Right cardiac atrium (tissue), 5 donors: ENCODE measurements around the gene COL4A2. TPM values are rescaled to one million over a fixed set of nuclear protein-coding genes. Genes with fewer than 3 reads are reported as not detected.

Source experiments
- ATAC-seq, 2 donors: fragments of 200-7000 bp; cut with Tn5 transposase; one replicate each; pipeline versions ENCODE4 v1.8.0 to v1.9.1; 2020; ENCODE audit warnings: moderate library complexity in 2 of 2, mild to moderate bottlenecking in 1 of 2
- DNase-seq, 3 donors: peaks; one replicate each; pipeline ENCODE4 v3.0.0-alpha.2; 2020
- H3K27ac ChIP-seq: one replicate; pipeline ENCODE4 v1.5.1; 2013; ENCODE audit warnings: mild to moderate bottlenecking, low read length, control low read depth, moderate library complexity
- H3K27me3 ChIP-seq: one replicate; pipeline ENCODE4 v1.6.1; 2013; ENCODE audit not compliant: control insufficient read depth, insufficient read depth
- H3K4me1 ChIP-seq: one replicate; pipeline ENCODE4 v1.6.1; 2013; ENCODE audit warnings: low read length; ENCODE audit not compliant: control insufficient read depth, insufficient read depth
- H3K4me3 ChIP-seq: one replicate; pipeline ENCODE4 v1.5.1; 2013; ENCODE audit warnings: low read length, control low read depth
- H3K9me3 ChIP-seq: one replicate; pipeline ENCODE4 v1.6.1; 2013; ENCODE audit warnings: low read length; ENCODE audit not compliant: control insufficient read depth
- WGBS: extraction: QIAGEN DNeasy Blood & Tissue Kit; methylation state at CpG from one replicate; pipeline ENCODE4 v1.1.7; 2013; 5-methylcytosine and 5-hydroxymethylcytosine counted together
- intact Hi-C, 4 donors: fragments of 100-400 bp; cut with DNase I; formaldehyde crosslinking; loops; one replicate each; pipeline versions ENCODE4 v1.11.0 to v1.14.0; 2022 to 2023
- polyA plus RNA-seq: library from polyadenylated mRNA; stranded (reverse); fragments of 200-250 nt; gene quantifications from one replicate; pipeline ENCODE4 v1.2.3, GENCODE V29; 2013
- total RNA-seq, 4 donors: library from RNA; stranded (reverse); fragmentation: NEBNext Ultra II Directional; extraction: Animal tissue kit (Norgen Biotek cat#: 25700); gene quantifications; one replicate each; pipeline ENCODE4 v1.2.1, GENCODE V29; 2021
- donor health status: healthy with polysubstance abuse.
- donor health status: DM: no; HTN: yes; CAD: no.
- donor health status: DM: no; HTN: no; CAD: no.
- donor health status: DM: no; HTN: yes; CAD: no; lungs with severe emphysema.
- donor health status: DM: yes; HTN: yes; CAD: no.

Gene COL4A2
- total and polyA plus RNA-seq, 5 donors, result 84.7 to 268 (median 103) TPM

DNA sequence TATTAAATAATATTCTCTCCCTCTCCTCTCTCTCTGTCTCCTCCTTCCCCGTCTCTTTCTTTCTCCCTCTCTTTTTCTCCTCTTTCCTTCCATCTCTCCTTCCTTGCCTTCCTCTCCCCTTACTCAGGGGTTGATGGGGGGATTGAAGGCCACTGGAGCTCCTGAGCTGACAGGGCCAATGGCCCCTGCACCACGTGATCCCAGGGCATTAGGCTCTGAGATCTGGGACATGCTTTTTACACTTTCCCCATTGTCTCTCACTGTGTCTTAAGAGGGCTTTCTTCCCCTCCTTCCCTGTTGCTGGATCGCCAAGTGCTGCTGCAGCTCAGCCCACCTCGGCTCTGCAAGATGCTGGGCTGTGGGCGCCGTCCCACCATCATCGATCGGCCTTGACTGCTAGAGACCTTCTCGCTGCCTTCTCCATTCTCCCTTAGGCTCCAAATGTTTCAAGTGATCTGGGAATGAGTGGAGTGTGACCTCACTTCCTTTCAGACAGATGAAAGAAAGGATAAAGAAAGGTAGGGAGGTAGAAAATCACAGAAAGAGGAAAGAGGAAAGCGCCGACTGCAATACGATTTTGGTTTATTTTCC is 42.3 kb upstream of the COL4A2 start:
- intact Hi-C loops, result no loop called here
- H3K4me3 ChIP-seq, result no peak overlapping the region
- peaks cover 42% of the 10 kb centered on the region for H3K4me1 ChIP-seq
- DNase-seq (no peak), ATAC-seq (no peak)
- WGBS, result 83% methylated on average over 12 of the region's 12 CpGs
- H3K27me3 ChIP-seq, result no peaks in the 10 kb centered on the region
- no peaks in the 10 kb centered on the region for H3K9me3 ChIP-seq
- H3K27ac ChIP-seq, result no peak overlapping the region

GRCh38 chr13:110265341-110265681 is 41.8 kb upstream of the COL4A2 start:
- no peak overlapping the region for H3K4me3 ChIP-seq

DNA sequence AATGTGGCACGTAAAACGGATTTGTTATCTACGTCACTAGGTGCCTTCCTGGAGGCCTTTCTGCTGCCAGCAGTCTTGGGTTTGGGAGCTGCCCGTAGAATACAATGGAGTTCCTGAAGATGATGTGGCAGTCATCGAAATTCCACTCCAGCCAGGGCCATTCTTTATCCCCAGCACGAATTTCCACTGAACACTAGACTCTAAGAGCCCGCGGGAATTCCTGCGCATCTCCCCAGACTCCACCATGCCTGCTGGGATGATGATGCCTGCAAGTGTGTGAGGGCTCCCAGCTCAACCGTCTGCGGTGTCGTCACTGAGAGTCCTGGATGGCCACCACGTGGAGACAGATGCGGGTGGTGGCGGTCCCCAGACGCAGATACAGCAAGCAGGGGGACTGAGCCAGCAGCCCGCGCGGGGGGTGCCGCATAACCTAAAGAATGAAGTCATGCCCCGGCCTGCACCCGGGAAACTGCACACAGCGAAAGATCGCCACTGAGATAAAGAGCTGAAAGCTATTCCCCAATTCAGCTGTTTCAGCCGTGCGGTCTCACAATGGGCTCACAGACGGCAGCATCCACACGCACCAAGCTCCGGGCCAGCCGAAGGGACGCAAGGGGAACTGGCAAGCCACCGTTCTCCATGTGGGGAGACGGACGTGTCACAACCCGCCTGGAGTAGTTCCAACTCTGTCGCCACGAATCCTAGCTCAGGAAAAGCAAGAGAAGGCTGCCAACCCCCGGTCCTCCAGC is 41.2 kb upstream of the COL4A2 start:
- H3K4me3 ChIP-seq, result no peak overlapping the region
- H3K4me1 ChIP-seq, result peaks cover 45% of the 10 kb centered on the region
- intact Hi-C loops, result no loop called here
- no peaks in the 10 kb centered on the region for H3K27me3 ChIP-seq
- peak; percentile 51 to 59 for ATAC-seq
- peak; percentile 88 to 92 (median 91) for DNase-seq
- WGBS, result 39% methylated on average over 38 of the region's 38 CpGs
- H3K27ac ChIP-seq, result peak overlapping the region; percentile 19
- H3K9me3 ChIP-seq, result no peaks in the 10 kb centered on the region

More at GRCh38 chr13:110265341-110265681, 41.8 kb upstream of the COL4A2 start:
- Histone ChIP-seq H3K4me1 (peaks cover 43% of the 10 kb centered on the region), H3K9me3 (no peaks in the 10 kb centered on the region), H3K27me3 (no peaks in the 10 kb centered on the region), H3K27ac (peak overlapping the region; percentile 13)
- ATAC-seq, result peak in 1 of 2 donors; percentile 5
- WGBS, result 68% methylated on average over 6 of the region's 6 CpGs
- intact Hi-C loops, result no loop called here
- no peak for DNase-seq

DNA sequence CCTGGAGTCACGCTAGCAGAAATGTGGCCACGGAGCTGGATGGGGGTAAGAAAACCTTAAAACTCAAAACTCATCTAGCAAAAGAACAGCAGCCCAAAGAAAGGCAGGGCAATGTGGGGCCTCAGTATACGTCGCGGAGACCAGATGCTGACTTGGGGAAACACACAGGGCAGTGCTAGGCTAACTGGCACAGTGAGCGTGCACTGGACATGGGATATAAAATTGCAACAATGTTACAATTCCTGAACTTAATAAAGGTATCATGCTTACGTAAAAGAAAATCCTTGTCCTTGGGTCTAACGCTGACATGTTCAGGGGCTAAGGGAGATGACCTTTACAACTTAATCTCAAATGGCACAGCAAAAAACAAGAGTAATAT is 40.7 kb upstream of the COL4A2 start:
- ATAC-seq (no peak), DNase-seq (no peak)
- Histone ChIP-seq H3K4me1 (peaks cover 50% of the 10 kb centered on the region), H3K27me3 (no peaks in the 10 kb centered on the region), H3K4me3 (no peak overlapping the region), H3K9me3 (no peaks in the 10 kb centered on the region), H3K27ac (no peak overlapping the region)
- intact Hi-C loops, result no loop called here
- WGBS, result 52% methylated on average over 8 of the region's 8 CpGs

DNA sequence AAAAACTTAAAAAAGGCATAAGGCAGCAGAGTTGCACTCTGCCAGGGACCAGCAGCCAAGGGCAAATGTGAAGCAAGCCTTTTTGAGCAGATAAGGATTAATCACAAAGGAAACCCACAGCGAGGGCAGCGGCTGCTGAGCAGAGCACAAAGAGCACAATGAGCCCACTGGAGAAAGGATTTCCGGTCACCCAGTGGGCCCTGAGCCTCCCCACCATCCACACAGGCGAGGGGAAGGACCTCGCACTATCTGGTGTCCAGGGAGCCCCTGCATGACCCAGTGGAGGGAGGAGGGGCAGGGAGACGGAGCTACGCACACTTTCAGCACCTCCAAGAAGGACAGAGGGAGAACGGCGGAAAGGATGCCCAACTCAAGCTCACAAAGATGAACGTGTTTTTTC is 40.1 kb upstream of the COL4A2 start:
- peak; percentile 3 to 24 for ATAC-seq
- intact Hi-C loops, result no loop called here

DNA sequence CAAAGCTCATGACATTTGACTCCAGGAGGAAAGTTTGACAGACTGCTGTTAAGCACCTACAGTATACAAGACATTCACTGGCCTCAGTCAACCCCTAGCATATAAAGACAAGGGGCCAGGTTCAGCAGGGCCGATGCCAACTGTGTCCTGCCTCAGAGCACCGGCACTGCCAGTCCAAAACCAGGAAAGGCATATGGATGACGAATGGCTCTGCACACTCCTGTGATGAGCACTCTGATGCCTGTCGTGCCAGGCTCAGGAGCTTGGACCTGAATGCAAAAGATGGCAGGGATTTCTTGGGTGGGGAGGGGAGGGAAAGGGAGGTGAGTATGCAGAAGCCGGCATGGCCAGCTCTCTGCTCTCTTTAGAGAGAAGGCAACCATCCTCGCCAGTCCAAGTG is 39.0 kb upstream of the COL4A2 start:
- ATAC-seq (no peak), DNase-seq (no peak)
- no peak overlapping the region for H3K27ac ChIP-seq
- H3K9me3 ChIP-seq, result no peaks in the 10 kb centered on the region
- intact Hi-C loops, result no loop called here
- peaks cover 40% of the 10 kb centered on the region for H3K4me1 ChIP-seq
- no peaks in the 10 kb centered on the region for H3K27me3 ChIP-seq
- 57% methylated on average over 6 of the region's 6 CpGs for WGBS
- no peak overlapping the region for H3K4me3 ChIP-seq

More for the DNA sequence above, 40.1 kb upstream of the COL4A2 start:
- H3K4me1 ChIP-seq, result peaks cover 48% of the 10 kb centered on the region
- H3K9me3 ChIP-seq, result no peaks in the 10 kb centered on the region
- no peak overlapping the region for H3K27ac ChIP-seq
- DNase-seq, result peak in 1 of 3 donors; percentile 62
- 44% methylated on average over 10 of the region's 10 CpGs for WGBS
- H3K4me3 ChIP-seq, result no peak overlapping the region
- H3K27me3 ChIP-seq, result no peaks in the 10 kb centered on the region

GRCh38 chr13:110268576-110269185 is 38.4 kb upstream of the COL4A2 start:
- DNase-seq (peak in 1 of 3 donors; percentile 60), ATAC-seq (no peak)
- 71% methylated on average over 16 of the region's 16 CpGs for WGBS
- Histone ChIP-seq H3K4me1 (peaks cover 38% of the 10 kb centered on the region), H3K9me3 (no peaks in the 10 kb centered on the region), H3K4me3 (no peak overlapping the region), H3K27me3 (no peaks in the 10 kb centered on the region), H3K27ac (no peak overlapping the region)
- intact Hi-C loops, result no loop called here

DNA sequence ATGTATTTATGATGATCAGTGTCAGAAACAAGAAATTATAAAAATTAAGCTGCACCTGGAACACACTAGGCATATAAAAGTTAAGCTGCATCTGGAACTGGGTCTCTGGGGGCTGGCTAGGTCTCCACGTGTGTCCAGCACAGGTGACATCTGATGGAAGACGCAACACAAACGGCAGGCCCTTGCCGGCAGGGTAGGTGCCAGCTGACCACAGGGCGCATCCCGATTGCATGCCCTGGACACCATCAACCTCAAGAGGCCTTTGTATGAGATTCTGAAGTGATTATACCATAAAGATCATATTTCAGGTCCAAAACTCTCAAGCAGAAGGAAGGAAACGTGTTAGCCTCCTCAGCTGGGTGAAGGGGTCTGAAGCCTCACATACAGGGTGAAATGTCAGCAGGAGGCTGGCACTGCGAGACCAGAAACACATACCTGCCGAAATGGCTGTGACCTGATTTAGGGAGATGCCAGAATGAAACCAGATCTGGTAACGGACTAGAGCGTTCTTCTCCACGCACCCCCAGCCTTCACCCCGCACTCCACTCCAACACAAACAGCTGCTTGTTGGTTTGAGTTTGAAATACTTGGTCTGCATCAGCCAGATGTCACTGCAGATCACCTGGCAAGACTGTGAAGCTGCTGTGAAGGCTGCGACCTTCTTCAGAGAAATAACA is 37.4 kb upstream of the COL4A2 start:
- 75% methylated on average over 14 of the region's 14 CpGs for WGBS
- ATAC-seq (no peak), DNase-seq (no peak)
- no peaks in the 10 kb centered on the region for H3K9me3 ChIP-seq
- H3K27ac ChIP-seq, result no peak overlapping the region
- intact Hi-C loops, result no loop called here
- H3K4me1 ChIP-seq, result peaks cover 36% of the 10 kb centered on the region
- H3K27me3 ChIP-seq, result no peaks in the 10 kb centered on the region
- H3K4me3 ChIP-seq, result no peak overlapping the region

- intact Hi-C loops, result no loop called here
- ATAC-seq (no peak), DNase-seq (no peak)
- H3K4me3 ChIP-seq, result no peak overlapping the region
- peaks cover 31% of the 10 kb centered on the region for H3K4me1 ChIP-seq
- H3K27ac ChIP-seq, result peak overlapping the region; percentile 33
- no peaks in the 10 kb centered on the region for H3K27me3 ChIP-seq
- H3K9me3 ChIP-seq, result no peaks in the 10 kb centered on the region
- WGBS, result 84% methylated on average over 7 of the region's 7 CpGs
Measured at GRCh38 chr13:110270507-110270906, 36.6 kb upstream of the COL4A2 start.

DNA sequence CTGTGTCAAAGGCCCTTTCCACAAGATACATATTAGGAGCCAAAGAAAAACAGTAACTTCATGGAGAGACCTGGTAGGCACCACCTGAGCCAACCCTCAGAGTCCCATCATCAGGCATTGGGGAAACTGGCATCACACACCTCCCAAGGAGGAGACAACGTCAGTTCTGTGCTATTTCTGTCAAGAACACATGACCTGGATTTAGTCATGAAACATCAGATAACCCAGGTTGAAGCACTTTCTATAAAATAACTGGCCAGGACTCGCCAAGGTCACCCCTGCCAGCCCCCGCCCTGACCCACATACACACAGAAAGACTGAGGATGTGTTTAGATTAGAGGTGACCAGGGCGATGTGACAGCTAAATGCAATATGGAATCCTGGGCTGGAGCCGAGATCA is 35.8 kb upstream of the COL4A2 start:
- intact Hi-C loops, result no loop called here
- peaks cover 30% of the 10 kb centered on the region for H3K4me1 ChIP-seq
- H3K27ac ChIP-seq, result peak overlapping the region; percentile 5

DNA sequence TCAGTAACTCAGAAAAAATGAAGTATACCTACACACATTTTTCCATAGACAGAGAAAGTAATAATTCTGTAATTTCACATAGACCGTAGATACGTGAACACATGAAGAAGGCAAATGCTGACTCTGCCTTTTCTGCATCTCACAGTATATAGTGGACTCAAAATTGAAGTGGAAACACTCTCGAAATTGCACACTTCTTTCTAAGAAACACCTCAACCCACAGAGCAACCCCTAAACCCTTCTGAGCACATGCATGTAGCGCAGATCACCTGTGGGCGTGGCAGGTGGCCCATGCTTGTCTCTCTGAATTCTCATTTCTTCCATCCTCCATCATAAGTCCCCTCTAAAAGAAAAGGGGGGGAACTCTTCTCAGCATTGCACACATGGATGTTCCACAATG is 34.9 kb upstream of the COL4A2 start:
- intact Hi-C loops, result no loop called here
- no peak for DNase-seq
- Histone ChIP-seq H3K4me3 (no peak overlapping the region), H3K9me3 (no peaks in the 10 kb centered on the region), H3K4me1 (peaks cover 24% of the 10 kb centered on the region), H3K27ac (no peak overlapping the region), H3K27me3 (no peaks in the 10 kb centered on the region)
- WGBS, result 96% methylated on average over 5 of the region's 5 CpGs
- no peak for ATAC-seq

More for the DNA sequence above, 35.8 kb upstream of the COL4A2 start:
- DNase-seq, result peak in 1 of 3 donors; percentile 50
- Histone ChIP-seq H3K27me3 (no peaks in the 10 kb centered on the region), H3K4me3 (no peak overlapping the region), H3K9me3 (no peaks in the 10 kb centered on the region)
- ATAC-seq, result peak in 1 of 2 donors; percentile 30
- WGBS, result 68% methylated on average over 5 of the region's 5 CpGs
